Activated CD4-positive, alpha-beta T cell treated with anti-CD3 and anti-CD28 coated beads, Interleukin-10, Interleukin-2, amounts not matched to agents 100 ng/mL and 50 ng/mL, durations not matched to agents 16 hours and 8 hours (primary cell): Measurements from ENCODE around the gene PRKAR1A.
"Not testable (repeated sequence)": the region's sequence is repeated elsewhere in the genome, so short reads cannot be mapped to it uniquely, and the experiment has no call there.

ENCODE experiments used
- DNase-seq: peaks from one replicate; pipeline ENCODE4 v3.0.0-alpha.2; 2020

The PRKAR1A gene

GRCh38 chr17:68581863-68582645 lies 69.8 kb downstream of the PRKAR1A start:
- DNase-seq = no peak

- DNase-seq = not testable (repeated sequence)
These were observed 70.6 kb downstream of the PRKAR1A start for GRCh38 chr17:68582867-68583266.

- no peak for DNase-seq
These were observed 72.5 kb downstream of the PRKAR1A start for GRCh38 chr17:68584581-68585303.

- no peak for DNase-seq
These were observed 73.4 kb downstream of the PRKAR1A start for GRCh38 chr17:68585643-68586042.

GRCh38 chr17:68587026-68587425 lies 74.8 kb downstream of the PRKAR1A start:
- no peak for DNase-seq

GRCh38 chr17:68587847-68588246 lies 75.6 kb downstream of the PRKAR1A start:
- DNase-seq = no peak

GRCh38 chr17:68588362-68588761 lies 76.1 kb downstream of the PRKAR1A start:
- DNase-seq = no peak

GRCh38 chr17:68589086-68589485 lies 76.9 kb downstream of the PRKAR1A start:
- DNase-seq = no peak

GRCh38 chr17:68591583-68591982 lies 79.4 kb downstream of the PRKAR1A start:
- DNase-seq = no peak

GRCh38 chr17:68592009-68592408 lies 79.8 kb downstream of the PRKAR1A start:
- no peak for DNase-seq

- DNase-seq = no peak
These were observed 80.7 kb downstream of the PRKAR1A start for GRCh38 chr17:68592682-68593641.

GRCh38 chr17:68594552-68594951 lies 82.3 kb downstream of the PRKAR1A start:
- DNase-seq = no peak

GRCh38 chr17:68595496-68595895 lies 83.3 kb downstream of the PRKAR1A start:
- DNase-seq = no peak

GRCh38 chr17:68595986-68596385 lies 83.8 kb downstream of the PRKAR1A start:
- DNase-seq = no peak

GRCh38 chr17:68596411-68596945 lies 84.2 kb downstream of the PRKAR1A start:
- DNase-seq = no peak

GRCh38 chr17:68598074-68598473 lies 85.8 kb downstream of the PRKAR1A start:
- no peak for DNase-seq

- DNase-seq = no peak
These were observed 86.3 kb downstream of the PRKAR1A start for GRCh38 chr17:68598545-68598961.

GRCh38 chr17:68599091-68599490 lies 86.9 kb downstream of the PRKAR1A start:
- DNase-seq = no peak

GRCh38 chr17:68599552-68600066 lies 87.4 kb downstream of the PRKAR1A start:
- DNase-seq = no peak

- no peak for DNase-seq
These were observed 88.1 kb downstream of the PRKAR1A start for GRCh38 chr17:68600067-68600930.
